ENCODE data around the gene SDCBP2.

The SDCBP2 gene

GRCh38 chr20:1272368-1273100, 56.4 kb downstream of the SDCBP2 start:
- H3K4me3 ChIP-seq (ENCODE audit: low read length): no peak overlapping the region
- H3K9ac ChIP-seq (ENCODE audit: low read length): no peak overlapping the region
- no peak overlapping the region for H3K4ac ChIP-seq (ENCODE audit: low read depth, low read length)
- no peaks in the 10 kb centered on the region for H3K79me2 ChIP-seq (ENCODE audit: control insufficient read depth, insufficient read depth, low read length)
- no peak overlapping the region for H3K56ac ChIP-seq (ENCODE audit: low read length)
- H2BK5ac ChIP-seq (ENCODE audit: low read length): no peak overlapping the region
- H4K8ac ChIP-seq (ENCODE audit: low read depth, low read length): no peak overlapping the region
- H3K23ac ChIP-seq (ENCODE audit: low read length): no peak overlapping the region
- DNase-seq: no peak
- no peak overlapping the region for H4K5ac ChIP-seq (ENCODE audit: low read length)
- no peak overlapping the region for H2AK5ac ChIP-seq (ENCODE audit: low read length)
- no CpG with 5 or more reads among the region's 6 CpGs for WGBS (ENCODE audit: extremely low coverage, insufficient coverage, low lambda C conversion rate)
- H3K79me1 ChIP-seq (ENCODE audit: low read length): no peaks in the 10 kb centered on the region
- no peak overlapping the region for H2BK120ac ChIP-seq (ENCODE audit: low read depth, low read length)
- H3K4me1 ChIP-seq (ENCODE audit: control insufficient read depth, low read depth, low read length): no peaks in the 10 kb centered on the region
- H3K18ac ChIP-seq (ENCODE audit: low read length): no peak overlapping the region
- no peak overlapping the region for H2BK15ac ChIP-seq (replicated peaks; ENCODE audit: low read depth)
- no peaks in the 10 kb centered on the region for H3K36me3 ChIP-seq (ENCODE audit: control insufficient read depth, insufficient read depth, low read length)
- H3K27ac ChIP-seq (ENCODE audit: low read depth, low read length): no peak overlapping the region
- no peaks in the 10 kb centered on the region for H3K27me3 ChIP-seq (ENCODE audit: insufficient read depth, low read length, poor library complexity)
- H3K4me2 ChIP-seq (ENCODE audit: low read length): no peak overlapping the region

GRCh38 chr20:1269850-1270249, 59.1 kb downstream of the SDCBP2 start:
- Histone ChIP-seq H2BK5ac (ENCODE audit: low read length) (no peak overlapping the region), H3K79me1 (ENCODE audit: low read length) (no peaks in the 10 kb centered on the region), H3K23ac (ENCODE audit: low read length) (no peak overlapping the region), H3K18ac (ENCODE audit: low read length) (no peak overlapping the region), H3K79me2 (ENCODE audit: control insufficient read depth, insufficient read depth, low read length) (no peaks in the 10 kb centered on the region), H3K4me3 (ENCODE audit: low read length) (no peak overlapping the region), H2BK120ac (ENCODE audit: low read depth, low read length) (no peak overlapping the region), H3K4ac (ENCODE audit: low read depth, low read length) (no peak overlapping the region), H4K8ac (ENCODE audit: low read depth, low read length) (no peak overlapping the region), H3K27me3 (ENCODE audit: insufficient read depth, low read length, poor library complexity) (no peaks in the 10 kb centered on the region), H3K56ac (ENCODE audit: low read length) (no peak overlapping the region), H3K9ac (ENCODE audit: low read length) (no peak overlapping the region), H2AK5ac (ENCODE audit: low read length) (no peak overlapping the region), H3K27ac (ENCODE audit: low read depth, low read length) (no peak overlapping the region), H3K36me3 (ENCODE audit: control insufficient read depth, insufficient read depth, low read length) (no peaks in the 10 kb centered on the region), H2BK15ac (replicated peaks; ENCODE audit: low read depth) (no peak overlapping the region), H3K4me2 (ENCODE audit: low read length) (no peak overlapping the region), H4K5ac (ENCODE audit: low read length) (no peak overlapping the region), H3K4me1 (ENCODE audit: control insufficient read depth, low read depth, low read length) (no peaks in the 10 kb centered on the region)
- no peak for DNase-seq
- no CpG with 5 or more reads among the region's 3 CpGs for WGBS (ENCODE audit: extremely low coverage, insufficient coverage, low lambda C conversion rate)

GRCh38 chr20:1269235-1269634, 59.7 kb downstream of the SDCBP2 start:
- Histone ChIP-seq H3K18ac (ENCODE audit: low read length) (no peak overlapping the region), H3K4me3 (ENCODE audit: low read length) (no peak overlapping the region), H3K79me1 (ENCODE audit: low read length) (no peaks in the 10 kb centered on the region), H3K79me2 (ENCODE audit: control insufficient read depth, insufficient read depth, low read length) (no peaks in the 10 kb centered on the region), H3K23ac (ENCODE audit: low read length) (no peak overlapping the region), H2AK5ac (ENCODE audit: low read length) (no peak overlapping the region), H3K27me3 (ENCODE audit: insufficient read depth, low read length, poor library complexity) (no peaks in the 10 kb centered on the region), H3K36me3 (ENCODE audit: control insufficient read depth, insufficient read depth, low read length) (no peaks in the 10 kb centered on the region), H3K27ac (ENCODE audit: low read depth, low read length) (no peak overlapping the region), H3K56ac (ENCODE audit: low read length) (no peak overlapping the region), H3K4me1 (ENCODE audit: control insufficient read depth, low read depth, low read length) (no peaks in the 10 kb centered on the region), H2BK5ac (ENCODE audit: low read length) (no peak overlapping the region), H2BK120ac (ENCODE audit: low read depth, low read length) (no peak overlapping the region), H3K4ac (ENCODE audit: low read depth, low read length) (no peak overlapping the region), H3K9ac (ENCODE audit: low read length) (no peak overlapping the region), H2BK15ac (replicated peaks; ENCODE audit: low read depth) (no peak overlapping the region), H3K4me2 (ENCODE audit: low read length) (no peak overlapping the region), H4K8ac (ENCODE audit: low read depth, low read length) (no peak overlapping the region), H4K5ac (ENCODE audit: low read length) (no peak overlapping the region)
- no peak for DNase-seq
- no CpG with 5 or more reads among the region's 8 CpGs for WGBS (ENCODE audit: extremely low coverage, insufficient coverage, low lambda C conversion rate)

GRCh38 chr20:1267809-1268374, 61.0 kb downstream of the SDCBP2 start:
- H3K4ac ChIP-seq (ENCODE audit: low read depth, low read length): no peak overlapping the region
- no peak overlapping the region for H4K5ac ChIP-seq (ENCODE audit: low read length)
- no peaks in the 10 kb centered on the region for H3K36me3 ChIP-seq (ENCODE audit: control insufficient read depth, insufficient read depth, low read length)
- no peak overlapping the region for H3K23ac ChIP-seq (ENCODE audit: low read length)
- H3K27ac ChIP-seq (ENCODE audit: low read depth, low read length): no peak overlapping the region
- no peak overlapping the region for H2BK15ac ChIP-seq (replicated peaks; ENCODE audit: low read depth)
- H4K8ac ChIP-seq (ENCODE audit: low read depth, low read length): no peak overlapping the region
- H3K9ac ChIP-seq (ENCODE audit: low read length): no peak overlapping the region
- H2AK5ac ChIP-seq (ENCODE audit: low read length): no peak overlapping the region
- DNase-seq: peak; percentile 18
- H3K4me2 ChIP-seq (ENCODE audit: low read length): no peak overlapping the region
- no peak overlapping the region for H3K18ac ChIP-seq (ENCODE audit: low read length)
- WGBS (ENCODE audit: extremely low coverage, insufficient coverage, low lambda C conversion rate): no CpG with 5 or more reads among the region's 3 CpGs
- H3K56ac ChIP-seq (ENCODE audit: low read length): no peak overlapping the region
- no peak overlapping the region for H2BK120ac ChIP-seq (ENCODE audit: low read depth, low read length)
- H3K4me1 ChIP-seq (ENCODE audit: control insufficient read depth, low read depth, low read length): no peaks in the 10 kb centered on the region
- H3K79me1 ChIP-seq (ENCODE audit: low read length): no peaks in the 10 kb centered on the region
- H3K27me3 ChIP-seq (ENCODE audit: insufficient read depth, low read length, poor library complexity): no peaks in the 10 kb centered on the region
- no peaks in the 10 kb centered on the region for H3K79me2 ChIP-seq (ENCODE audit: control insufficient read depth, insufficient read depth, low read length)
- no peak overlapping the region for H3K4me3 ChIP-seq (ENCODE audit: low read length)
- no peak overlapping the region for H2BK5ac ChIP-seq (ENCODE audit: low read length)

- H2BK15ac ChIP-seq (replicated peaks; ENCODE audit: low read depth): no peak overlapping the region
- H3K27ac ChIP-seq (ENCODE audit: low read depth, low read length): no peak overlapping the region
- peak overlapping the region; percentile 45 for H3K4me2 ChIP-seq (ENCODE audit: low read length)
- no peaks in the 10 kb centered on the region for H3K79me2 ChIP-seq (ENCODE audit: control insufficient read depth, insufficient read depth, low read length)
- no peak overlapping the region for H4K8ac ChIP-seq (ENCODE audit: low read depth, low read length)
- H3K56ac ChIP-seq (ENCODE audit: low read length): no peak overlapping the region
- no peak overlapping the region for H3K9ac ChIP-seq (ENCODE audit: low read length)
- no peak overlapping the region for H4K5ac ChIP-seq (ENCODE audit: low read length)
- no peaks in the 10 kb centered on the region for H3K36me3 ChIP-seq (ENCODE audit: control insufficient read depth, insufficient read depth, low read length)
- H3K23ac ChIP-seq (ENCODE audit: low read length): no peak overlapping the region
- no peak overlapping the region for H2BK5ac ChIP-seq (ENCODE audit: low read length)
- no CpG with 5 or more reads among the region's 8 CpGs for WGBS (ENCODE audit: extremely low coverage, insufficient coverage, low lambda C conversion rate)
- H3K4me1 ChIP-seq (ENCODE audit: control insufficient read depth, low read depth, low read length): no peaks in the 10 kb centered on the region
- DNase-seq: no peak
- no peaks in the 10 kb centered on the region for H3K27me3 ChIP-seq (ENCODE audit: insufficient read depth, low read length, poor library complexity)
- no peak overlapping the region for H2AK5ac ChIP-seq (ENCODE audit: low read length)
- no peaks in the 10 kb centered on the region for H3K79me1 ChIP-seq (ENCODE audit: low read length)
- H3K4me3 ChIP-seq (ENCODE audit: low read length): no peak overlapping the region
- no peak overlapping the region for H2BK120ac ChIP-seq (ENCODE audit: low read depth, low read length)
- H3K4ac ChIP-seq (ENCODE audit: low read depth, low read length): no peak overlapping the region
- H3K18ac ChIP-seq (ENCODE audit: low read length): no peak overlapping the region
Measured at GRCh38 chr20:1267161-1267560, 61.8 kb downstream of the SDCBP2 start.
